ENCODE data around the gene NTM.

- no peak for TF ChIP-seq POLR2A (IDR thresholded peaks at IDR 0.05)
- TF ChIP-seq CTCF (IDR thresholded peaks at IDR 0.05) = no peak
- no peak for TF ChIP-seq EP300 (IDR thresholded peaks at IDR 0.05)
Observed at GRCh38 chr11:131664816-131665215, 294.4 kb downstream of the NTM start.
